Measurements from ENCODE around the gene JAK1.

- TF ChIP-seq CTCF (IDR thresholded peaks at IDR 0.05) (no peak), POLR2A (IDR thresholded peaks at IDR 0.05) (no peak)
Observed at GRCh38 chr1:64814427-64814826, 151.9 kb downstream of the JAK1 start.
